Superior temporal gyrus (tissue), 1 donor: ENCODE results near the gene LZTR1.

ENCODE experiments used
- DNase-seq: peaks from one replicate; pipeline ENCODE4 v3.0.0-alpha.2; 2016; ENCODE audit errors: extremely low spot score

The LZTR1 gene

GRCh38 chr22:21015466-21016006 is 33.4 kb downstream of the LZTR1 start:
- no peak for DNase-seq

- no peak for DNase-seq
These were observed 34.7 kb downstream of the LZTR1 start for GRCh38 chr22:21016644-21017420.

GRCh38 chr22:21018314-21018713 is 36.2 kb downstream of the LZTR1 start:
- DNase-seq = no peak

- no peak for DNase-seq
These were observed 38.8 kb downstream of the LZTR1 start for GRCh38 chr22:21020802-21021429.

GRCh38 chr22:21022507-21022906 is 40.4 kb downstream of the LZTR1 start:
- no peak for DNase-seq

- no peak for DNase-seq
These were observed 41.0 kb downstream of the LZTR1 start for GRCh38 chr22:21022955-21023614.

- DNase-seq = no peak
These were observed 43.2 kb downstream of the LZTR1 start for GRCh38 chr22:21025266-21025665.

GRCh38 chr22:21025763-21026755 is 44.0 kb downstream of the LZTR1 start:
- DNase-seq = no peak

GRCh38 chr22:21026783-21027692 is 44.9 kb downstream of the LZTR1 start:
- no peak for DNase-seq

- DNase-seq = no peak
These were observed 46.5 kb downstream of the LZTR1 start for GRCh38 chr22:21028277-21029251.

- DNase-seq = no peak
These were observed 47.5 kb downstream of the LZTR1 start for GRCh38 chr22:21029486-21030025.

- DNase-seq = no peak
These were observed 47.9 kb downstream of the LZTR1 start for GRCh38 chr22:21030032-21030431.

- no peak for DNase-seq
These were observed 48.8 kb downstream of the LZTR1 start for GRCh38 chr22:21030621-21031544.

GRCh38 chr22:21031545-21032036 is 49.5 kb downstream of the LZTR1 start:
- no peak for DNase-seq

- DNase-seq = no peak
These were observed 50.2 kb downstream of the LZTR1 start, which contains the start of gene SLC7A4 for GRCh38 chr22:21032037-21032867. Gene SLC7A4 (minus strand): TSS chr22:21032561. CDS start chr22:21031812, 749 bp downstream.
